HL-60 (cell line): Measurements from ENCODE around the gene TMEM213.

ENCODE experiments used
- DNase-seq, 2 experiments: peaks; one replicate each; pipeline ENCODE4 v3.0.0-alpha.2; 2010 to 2020; ENCODE audit warnings: low read depth in 1 of 2, low spot score in 1 of 2
- H3K27ac ChIP-seq: fragments of 250-450 bp; sonication (Bioruptor Pico); replicated peaks from 2 replicates; pipeline ENCODE4 v1.5.1; 2020; ENCODE audit warnings: mild to moderate bottlenecking, moderate library complexity
- H3K27me3 ChIP-seq: fragments of 250-450 bp; sonication (Bioruptor Pico); 2 replicates; pipeline ENCODE4 v1.5.1; 2021; ENCODE audit warnings: mild to moderate bottlenecking, moderate library complexity; ENCODE audit not compliant: insufficient read depth, poor library complexity, severe bottlenecking
- H3K4me3 ChIP-seq: replicated peaks from 2 replicates; pipeline ENCODE4 v1.5.1; 2011; ENCODE audit warnings: mild to moderate bottlenecking, control low read depth, low read length; ENCODE audit not compliant: insufficient read depth
- CTCF ChIP-seq: IDR thresholded peaks from one replicate; pipeline ENCODE4 v1.5.1; 2011; ENCODE audit warnings: low read length, control low read depth, inconsistent platforms; ENCODE audit not compliant: insufficient read depth
- GABPA ChIP-seq: IDR thresholded peaks from 2 replicates; pipeline ENCODE4 v1.6.1; 2012; ENCODE audit warnings: low read depth
- POLR2AphosphoS5 ChIP-seq: IDR thresholded peaks from 2 replicates; pipeline ENCODE4 v1.6.1; 2012; ENCODE audit warnings: low read depth
- SPI1 ChIP-seq: IDR thresholded peaks from 2 replicates; pipeline ENCODE4 v1.6.1; 2012; ENCODE audit warnings: low read depth, mild to moderate bottlenecking, borderline replicate concordance
- TF ChIP-seq, protein P1 (sequence below): IDR thresholded peaks from 2 replicates; pipeline ENCODE4 v1.6.1; 2012; ENCODE audit warnings: low read depth; ENCODE audit not compliant: insufficient replicate concordance

Gene TMEM213

GRCh38 chr7:138798836-138799235 lies 1.0 kb downstream of the TMEM213 start:
- Histone ChIP-seq H3K27me3 (no peaks in the 10 kb centered on the region), H3K27ac (no peak overlapping the region), H3K4me3 (no peak overlapping the region)
- no peak for DNase-seq
- no peak for TF ChIP-seq POLR2AphosphoS5
- TF ChIP-seq GABPA, result no peak
- TF ChIP-seq, protein P1, sequence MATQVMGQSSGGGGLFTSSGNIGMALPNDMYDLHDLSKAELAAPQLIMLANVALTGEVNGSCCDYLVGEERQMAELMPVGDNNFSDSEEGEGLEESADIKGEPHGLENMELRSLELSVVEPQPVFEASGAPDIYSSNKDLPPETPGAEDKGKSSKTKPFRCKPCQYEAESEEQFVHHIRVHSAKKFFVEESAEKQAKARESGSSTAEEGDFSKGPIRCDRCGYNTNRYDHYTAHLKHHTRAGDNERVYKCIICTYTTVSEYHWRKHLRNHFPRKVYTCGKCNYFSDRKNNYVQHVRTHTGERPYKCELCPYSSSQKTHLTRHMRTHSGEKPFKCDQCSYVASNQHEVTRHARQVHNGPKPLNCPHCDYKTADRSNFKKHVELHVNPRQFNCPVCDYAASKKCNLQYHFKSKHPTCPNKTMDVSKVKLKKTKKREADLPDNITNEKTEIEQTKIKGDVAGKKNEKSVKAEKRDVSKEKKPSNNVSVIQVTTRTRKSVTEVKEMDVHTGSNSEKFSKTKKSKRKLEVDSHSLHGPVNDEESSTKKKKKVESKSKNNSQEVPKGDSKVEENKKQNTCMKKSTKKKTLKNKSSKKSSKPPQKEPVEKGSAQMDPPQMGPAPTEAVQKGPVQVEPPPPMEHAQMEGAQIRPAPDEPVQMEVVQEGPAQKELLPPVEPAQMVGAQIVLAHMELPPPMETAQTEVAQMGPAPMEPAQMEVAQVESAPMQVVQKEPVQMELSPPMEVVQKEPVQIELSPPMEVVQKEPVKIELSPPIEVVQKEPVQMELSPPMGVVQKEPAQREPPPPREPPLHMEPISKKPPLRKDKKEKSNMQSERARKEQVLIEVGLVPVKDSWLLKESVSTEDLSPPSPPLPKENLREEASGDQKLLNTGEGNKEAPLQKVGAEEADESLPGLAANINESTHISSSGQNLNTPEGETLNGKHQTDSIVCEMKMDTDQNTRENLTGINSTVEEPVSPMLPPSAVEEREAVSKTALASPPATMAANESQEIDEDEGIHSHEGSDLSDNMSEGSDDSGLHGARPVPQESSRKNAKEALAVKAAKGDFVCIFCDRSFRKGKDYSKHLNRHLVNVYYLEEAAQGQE, result no peak
- TF ChIP-seq CTCF, result no peak
- TF ChIP-seq SPI1, result no peak

- Histone ChIP-seq H3K27ac (no peak overlapping the region), H3K4me3 (no peak overlapping the region), H3K27me3 (no peaks in the 10 kb centered on the region)
- no peak for TF ChIP-seq SPI1
- TF ChIP-seq, protein P1, result no peak
- TF ChIP-seq POLR2AphosphoS5, result no peak
- no peak for DNase-seq
Measured at GRCh38 chr7:138799336-138800000, 1.7 kb downstream of the TMEM213 start.

- Histone ChIP-seq H3K4me3 (no peak overlapping the region), H3K27me3 (no peaks in the 10 kb centered on the region), H3K27ac (no peak overlapping the region)
- TF ChIP-seq POLR2AphosphoS5 (no peak), SPI1 (no peak), GABPA (no peak), CTCF (no peak)
- TF ChIP-seq, protein P1, result no peak
- no peak for DNase-seq
Measured at GRCh38 chr7:138801256-138801655, 3.5 kb downstream of the TMEM213 start.
